HG02642 (cell line): ENCODE results near the gene STEAP3.

Source experiments
- ATAC-seq: cut with Tn5 transposase; IDR thresholded peaks from one replicate; pipeline ENCODE4 v1.9.1; 2021; ENCODE audit warnings: mild to moderate bottlenecking; ENCODE audit not compliant: unreplicated experiment, poor library complexity

Gene STEAP3

GRCh38 chr2:119197126-119197405 lies 26.6 kb upstream of the STEAP3 start:
- ATAC-seq, result no peak

DNA sequence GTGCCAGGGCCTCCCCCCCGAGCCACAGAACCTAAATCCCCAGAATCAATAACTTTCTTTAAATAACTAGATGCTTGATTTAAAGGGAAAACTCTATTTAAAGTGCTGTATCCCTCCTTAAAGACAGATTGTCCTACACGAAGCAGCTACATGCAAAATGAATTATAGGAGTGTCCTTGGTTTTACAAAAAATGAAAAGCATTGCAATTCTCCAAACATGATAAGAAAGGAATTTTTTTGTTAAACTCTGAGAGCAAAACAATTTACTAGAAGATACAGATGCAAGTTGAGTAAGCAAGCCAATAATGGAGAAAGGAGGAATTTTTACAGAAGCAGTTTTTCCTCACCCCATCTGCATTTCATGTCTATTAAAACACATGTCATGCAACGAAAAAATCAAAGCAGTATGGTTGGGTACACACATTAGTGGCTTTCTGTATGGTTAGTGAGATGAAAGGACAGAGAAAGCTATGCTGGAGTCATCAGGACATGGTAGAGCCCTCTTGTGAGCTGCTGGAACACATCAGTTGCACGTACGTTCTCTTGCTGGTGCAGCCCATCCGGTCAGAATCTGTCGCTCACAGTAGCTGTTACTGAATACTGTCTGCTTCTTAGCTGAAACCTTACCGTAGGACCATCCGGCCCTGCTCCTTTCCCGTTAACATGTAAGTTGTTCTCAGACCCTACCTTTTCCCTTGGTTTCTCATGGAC lies 25.9 kb upstream of the STEAP3 start:
- ATAC-seq, result no peak

DNA sequence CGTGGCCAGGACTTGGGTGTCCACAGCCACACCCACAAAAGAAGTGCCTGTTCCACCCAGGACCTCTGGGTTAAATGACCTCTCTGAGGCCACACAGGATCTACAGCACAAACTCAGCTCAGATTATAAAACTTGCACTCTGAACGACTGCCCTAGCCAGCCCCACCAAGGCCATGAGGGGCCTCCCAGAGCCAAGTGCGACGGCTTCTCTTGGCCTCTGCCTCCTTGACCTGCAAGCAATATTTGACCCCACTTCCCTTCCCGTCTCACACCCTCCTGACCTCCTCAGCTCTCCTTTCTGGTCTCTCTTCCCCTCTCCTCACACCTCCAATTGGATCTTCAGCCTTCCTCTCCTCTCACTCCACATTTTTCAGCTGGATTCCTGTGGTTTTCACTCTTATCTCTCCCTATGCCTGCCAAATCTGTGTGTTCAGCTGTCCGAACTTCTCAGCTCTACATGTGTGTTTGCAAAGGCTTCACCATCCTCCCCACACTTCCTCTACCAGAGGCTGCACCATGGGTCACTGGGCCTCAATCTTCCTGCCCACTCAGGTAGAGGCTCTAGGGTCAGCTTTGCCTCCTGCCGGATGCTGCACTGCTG lies 25.3 kb upstream of the STEAP3 start:
- ATAC-seq, result no peak

DNA sequence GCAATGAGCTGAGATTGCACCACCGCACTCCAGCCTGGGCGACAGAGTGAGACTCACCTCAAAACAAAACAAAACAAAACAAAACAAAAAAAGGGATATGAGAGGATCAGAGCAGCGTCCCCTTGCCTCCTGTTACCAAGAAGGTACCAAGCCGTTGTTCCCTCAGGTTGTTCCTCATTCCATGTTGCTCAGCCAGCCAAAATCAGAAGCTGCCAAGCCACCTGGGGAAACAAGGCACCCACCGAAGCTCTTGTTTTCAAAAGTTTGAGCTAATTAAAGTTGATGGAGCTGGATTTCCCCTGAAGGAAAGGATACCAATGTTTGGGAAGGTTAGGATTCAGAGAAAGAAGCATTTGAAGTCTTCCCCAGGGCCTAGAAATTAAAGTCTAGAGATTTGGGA lies 21.8 kb upstream of the STEAP3 start:
- ATAC-seq, result no peak

DNA sequence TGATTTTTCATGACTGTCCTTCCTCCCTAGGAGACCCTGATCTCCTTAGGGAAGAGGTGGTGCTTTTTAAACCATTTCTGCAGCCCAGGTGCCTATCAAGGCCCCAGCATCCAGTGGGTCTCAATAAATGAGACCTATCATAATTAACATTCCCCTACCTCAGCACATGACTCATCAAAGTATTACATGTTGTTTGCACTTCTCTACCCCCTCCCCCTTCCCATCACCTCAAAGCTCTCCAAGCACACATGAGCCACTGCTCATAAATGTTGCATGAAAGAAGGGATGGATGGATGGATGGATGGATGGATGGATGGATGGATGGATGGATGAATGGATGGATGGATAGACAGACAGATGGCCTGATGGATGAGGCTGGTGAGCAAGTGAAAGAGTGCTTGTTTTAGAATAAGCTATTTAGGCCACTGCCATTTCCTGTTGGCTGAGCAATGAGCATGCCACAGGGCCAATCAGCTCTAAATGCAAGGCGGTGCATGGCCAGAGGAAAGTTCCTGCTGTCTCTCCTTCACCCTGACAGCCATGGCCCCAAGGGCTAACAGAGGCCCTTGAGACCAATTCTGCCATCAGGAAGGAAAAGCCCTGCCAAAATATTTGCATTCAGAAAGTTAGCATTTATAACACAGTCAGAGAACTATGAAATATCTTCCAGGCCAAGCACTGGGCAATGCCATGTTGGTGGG lies 20.9 kb upstream of the STEAP3 start:
- no peak for ATAC-seq

DNA sequence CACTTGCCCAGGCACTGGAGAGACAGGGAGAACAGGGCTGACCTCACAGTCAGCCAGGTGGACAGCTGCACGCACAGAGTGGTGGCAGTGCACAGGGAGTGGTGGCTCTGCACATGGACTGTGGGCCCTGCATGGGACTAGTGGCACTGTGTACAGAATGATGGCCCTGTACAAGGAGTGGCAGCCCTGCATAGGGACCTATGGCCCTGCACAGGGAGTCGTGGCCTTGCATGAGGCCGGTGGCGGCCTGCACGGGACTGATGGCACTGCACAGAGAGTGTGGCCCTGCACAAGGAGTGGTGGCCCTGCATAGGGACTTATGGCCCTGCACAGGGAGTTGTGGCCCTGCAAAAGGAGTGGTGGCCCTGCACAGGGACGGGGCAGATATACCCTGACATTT lies 19.1 kb upstream of the STEAP3 start:
- no peak for ATAC-seq

GRCh38 chr2:119205001-119205706 lies 18.5 kb upstream of the STEAP3 start:
- no peak for ATAC-seq

GRCh38 chr2:119206201-119206600 lies 17.4 kb upstream of the STEAP3 start:
- ATAC-seq, result no peak

DNA sequence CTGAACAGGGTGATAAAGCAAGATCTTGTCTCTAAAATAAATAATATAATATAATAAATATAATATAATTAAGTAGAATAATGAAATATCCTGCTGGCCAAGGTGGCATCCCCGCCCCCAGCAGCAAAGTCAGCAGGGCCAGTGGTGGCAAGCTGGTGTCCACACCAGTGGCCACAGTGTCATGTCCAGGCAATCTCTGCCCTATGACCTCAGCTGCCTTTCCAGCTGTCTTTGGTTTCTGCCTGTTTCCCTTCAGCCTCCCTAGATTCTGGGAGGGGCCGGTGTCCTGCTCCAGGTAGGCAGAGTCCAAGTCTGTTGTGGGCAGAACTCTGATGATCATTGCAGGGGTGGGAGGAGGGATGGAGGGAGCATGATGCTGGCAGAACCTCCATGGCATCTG lies 16.2 kb upstream of the STEAP3 start:
- ATAC-seq, result no peak

- no peak for ATAC-seq
Measured at GRCh38 chr2:119208791-119209203, 14.8 kb upstream of the STEAP3 start.

GRCh38 chr2:119212139-119212800 lies 11.4 kb upstream of the STEAP3 start:
- ATAC-seq, result no peak

DNA sequence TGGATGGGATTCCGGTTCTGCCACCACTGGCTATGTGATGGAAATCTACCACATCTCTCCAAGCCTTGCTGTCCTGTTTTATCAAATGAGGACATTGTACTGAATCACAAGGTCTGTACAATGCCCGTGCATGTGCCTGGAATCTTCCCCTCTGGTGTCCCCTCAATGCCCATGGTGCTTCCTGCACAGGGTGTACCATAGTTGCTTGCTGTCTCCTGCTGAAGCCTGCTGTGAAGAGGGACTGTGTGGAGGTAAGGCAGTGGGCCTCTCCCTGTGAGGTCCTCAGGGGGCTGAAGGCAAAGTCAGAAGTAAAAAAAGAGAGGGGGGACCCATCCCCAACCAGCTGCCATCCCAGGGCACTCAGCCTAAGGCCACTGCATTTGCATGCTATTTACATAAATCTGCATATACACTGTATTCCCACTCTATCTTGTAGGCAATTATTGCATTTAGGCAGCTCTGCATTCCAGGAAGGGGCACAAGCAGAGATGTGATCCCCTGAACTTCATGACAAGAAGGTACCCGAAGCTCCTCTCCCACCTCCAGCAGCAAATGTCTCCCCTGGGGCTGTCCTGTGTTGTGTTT lies 9.1 kb upstream of the STEAP3 start:
- no peak for ATAC-seq

DNA sequence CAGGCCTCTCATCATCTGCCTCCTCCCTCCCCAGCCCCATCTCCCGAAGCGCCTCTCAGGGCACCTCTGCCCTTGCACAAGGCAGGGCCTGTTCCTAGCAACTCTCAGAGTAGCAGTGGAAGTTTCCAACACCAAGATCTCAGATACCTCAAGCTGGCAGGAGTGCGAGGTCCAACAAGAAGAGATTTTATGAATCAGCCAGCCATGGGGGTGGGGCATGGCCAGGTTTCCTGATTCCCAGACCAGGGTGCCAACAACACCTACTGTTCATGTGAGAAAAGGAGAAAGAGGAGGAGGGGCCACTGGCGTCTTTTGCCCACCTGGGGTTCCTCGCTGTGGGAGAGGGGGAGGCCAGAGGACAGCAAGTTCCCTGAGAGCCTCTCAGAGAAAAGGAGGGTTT lies 6.6 kb upstream of the STEAP3 start:
- ATAC-seq, result no peak

- no peak for ATAC-seq
Measured at GRCh38 chr2:119218478-119219064, 5.1 kb upstream of the STEAP3 start.

- ATAC-seq, result no peak
Measured at GRCh38 chr2:119219873-119220272, 3.8 kb upstream of the STEAP3 start.

DNA sequence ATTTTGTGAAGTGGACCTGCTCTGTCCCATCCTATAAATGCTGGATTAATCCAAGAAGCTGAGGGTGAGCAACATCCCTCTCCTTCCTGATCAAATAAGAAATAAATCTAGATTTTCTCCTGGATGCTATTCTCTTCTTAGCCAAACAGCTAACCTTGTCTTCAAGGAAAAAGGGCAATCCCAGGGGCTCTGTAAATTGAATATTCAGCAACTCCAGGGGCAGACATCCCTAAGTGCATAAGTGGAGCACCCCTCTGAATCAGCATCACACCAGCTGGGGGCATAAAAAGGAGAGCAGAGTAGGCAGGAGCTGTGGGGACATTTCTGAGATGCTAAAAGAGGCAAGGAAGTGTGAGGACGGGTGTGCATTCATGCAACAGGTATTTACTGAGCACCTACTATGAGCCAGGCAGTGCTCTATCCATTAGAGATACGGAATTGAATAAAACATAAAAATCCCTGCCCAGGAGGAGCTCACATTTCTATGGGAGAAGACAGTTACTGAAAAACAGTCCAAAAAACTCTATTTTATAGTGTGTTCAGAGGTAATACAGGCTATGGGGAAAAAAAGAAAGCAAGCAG lies 2.8 kb upstream of the STEAP3 start:
- no peak for ATAC-seq

GRCh38 chr2:119221609-119222008 lies 2.0 kb upstream of the STEAP3 start:
- ATAC-seq, result no peak

DNA sequence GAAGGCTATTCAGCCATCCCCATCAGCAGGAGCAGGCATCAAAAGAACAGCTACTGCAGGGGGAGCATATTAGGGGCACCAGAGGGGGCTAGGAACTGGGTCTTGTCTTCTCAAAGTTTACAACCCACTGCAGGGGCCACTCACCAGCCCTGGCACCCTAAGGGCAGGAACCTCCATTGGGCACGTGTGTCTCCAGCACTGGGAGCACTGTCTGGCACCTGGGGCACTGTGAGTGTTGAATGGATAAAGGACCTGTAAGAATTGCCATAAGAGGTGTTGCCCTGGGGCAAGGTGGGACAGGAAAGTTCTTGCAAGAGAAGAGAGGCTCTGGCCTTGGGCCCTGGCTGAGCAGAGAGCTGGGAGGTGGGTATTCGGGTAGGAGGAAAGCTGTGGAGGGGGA lies 1.4 kb upstream of the STEAP3 start:
- no peak for ATAC-seq

DNA sequence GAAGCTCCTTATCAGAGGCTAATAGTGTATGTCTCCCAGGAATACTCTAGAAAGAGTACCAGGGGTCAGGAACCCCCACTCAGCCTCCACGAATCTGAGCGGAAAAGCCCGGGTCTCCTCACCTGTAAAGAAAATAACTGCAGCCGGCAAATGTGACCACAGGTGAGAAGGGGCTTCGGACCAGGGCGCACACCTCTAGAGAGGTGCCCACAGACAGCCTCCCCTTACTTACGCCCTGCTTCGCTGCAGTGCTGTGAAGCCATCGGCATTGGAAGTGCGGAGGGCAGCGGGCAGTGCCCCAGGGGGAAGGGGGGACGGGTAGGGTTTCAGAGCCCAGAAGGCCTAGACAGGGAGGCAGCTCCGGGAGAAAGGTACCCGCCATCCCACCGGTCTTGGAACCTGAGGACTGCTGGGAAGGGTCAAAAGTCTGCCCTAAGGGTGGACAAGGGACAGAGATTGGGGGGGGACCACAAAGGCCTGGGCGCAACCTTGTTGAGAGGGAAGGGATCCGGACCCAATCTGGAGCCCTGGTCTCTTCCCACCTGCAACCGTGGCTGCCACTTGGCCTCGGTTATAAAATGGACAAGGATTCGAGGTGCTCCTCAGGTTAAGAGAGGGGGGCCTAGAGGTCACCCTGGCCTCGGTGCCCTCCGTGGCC lies 642 bp upstream of the STEAP3 start:
- no peak for ATAC-seq
